ENCODE data around the gene CFAP77. TPM values are rescaled to one million over a fixed set of nuclear protein-coding genes. Genes with fewer than 3 reads are reported as not detected.

CFAP77 gene
- total and polyA plus RNA-seq, 10 of the 15 experiments (the other 5 are each of a cell fraction or from before 2014, with no cell fraction given), result 0.33 TPM; not detected in 9

- in situ Hi-C loops (cut with MboI) (no loop called here), intact Hi-C loops (cut with micrococcal nuclease; ENCODE audit: unreplicated experiment) (no loop called here)
- ATAC-seq, result no peak
- SMC1A ChIA-PET (ENCODE audit: uncharacterized antibody, unreplicated experiment), result no interaction called here
- RAD21 ChIA-PET (ENCODE audit: unreplicated experiment), result no interaction called here
- H3K4me2 ChIP-seq (ENCODE audit: control insufficient read depth, insufficient read depth), result no peak overlapping the region
- no peak overlapping the region for H3K9ac ChIP-seq (ENCODE audit: control insufficient read depth, insufficient read depth, low read length)
- no peaks in the 10 kb centered on the region for H3K36me3 ChIP-seq (ENCODE audit: control insufficient read depth in 2 of 2, insufficient read depth in 2 of 2, low read length in 1 of 2)
- no peak overlapping the region for H2AFZ ChIP-seq (ENCODE audit: control insufficient read depth, low read depth, low read length)
- no peaks in the 10 kb centered on the region for H3K9me3 ChIP-seq (replicated peaks; ENCODE audit: control insufficient read depth, insufficient read depth, low read length)
- no peaks in the 10 kb centered on the region for H4K20me1 ChIP-seq (ENCODE audit: control insufficient read depth, insufficient read depth)
- H3K27ac ChIP-seq (ENCODE audit: control insufficient read depth, insufficient read depth), result no peak overlapping the region
- H3K4me1 ChIP-seq (ENCODE audit: control insufficient read depth, insufficient read depth, low read length), result no peaks in the 10 kb centered on the region
- H3K4me3 ChIP-seq, result no peak overlapping the region
- BruUV-seq (replicated peaks), result no TSS peak
- peaks cover 0 to 3% of the 10 kb centered on the region in 2 experiments; a peak in 3 of 4 replicates for H3K27me3 ChIP-seq (replicated peaks in 1 of 2; ENCODE audit: control insufficient read depth in 2 of 2, insufficient read depth in 2 of 2, low read length in 1 of 2)
- POLR2A ChIA-PET, result no interaction called here
- DNase-seq (ENCODE audit: low read depth, low spot score), result no peak
- H3K79me2 ChIP-seq (ENCODE audit: control insufficient read depth, insufficient read depth, low read length), result no peaks in the 10 kb centered on the region
- no peak for FAIRE-seq
- WGBS (ENCODE audit: insufficient coverage, insufficient replicate concordance, low lambda C conversion rate, missing lambda C conversion rate), result 41% methylated on average over 7 of the region's 7 CpGs
- CTCF ChIA-PET, result no interaction called here
- no peak for TF ChIP-seq SREBF1 (IDR thresholded peaks at IDR 0.05; ENCODE audit: low read length)
- no peak for TF ChIP-seq CHD2 (IDR thresholded peaks at IDR 0.05; ENCODE audit: borderline replicate concordance, low read depth, low read length)
- no peak for TF ChIP-seq SUPT20H (IDR thresholded peaks at IDR 0.05; ENCODE audit: borderline replicate concordance, control insufficient read depth, low read depth, low read length)
- TF ChIP-seq ATF2 (IDR thresholded peaks at IDR 0.05; ENCODE audit: low read length), result no peak
- no peak for TF ChIP-seq CREM (IDR thresholded peaks at IDR 0.05; ENCODE audit: low read depth)
- TF ChIP-seq HSF1 (IDR thresholded peaks at IDR 0.05; ENCODE audit: low read depth, low read length), result no peak
- TF ChIP-seq IKZF2 (IDR thresholded peaks at IDR 0.05), result no peak
- TF ChIP-seq NFIC (IDR thresholded peaks at IDR 0.05; ENCODE audit: low read depth, low read length), result no peak
- no peak for TF ChIP-seq JUND (IDR thresholded peaks at IDR 0.05; ENCODE audit: low read depth, low read length)
- no peak for TF ChIP-seq NFYA (IDR thresholded peaks at IDR 0.05; ENCODE audit: borderline replicate concordance, low read depth, low read length)
- TF ChIP-seq SIX5 (IDR thresholded peaks at IDR 0.05; ENCODE audit: low read depth, low read length, severe bottlenecking), result no peak
- no peak for TF ChIP-seq WRNIP1 (IDR thresholded peaks at IDR 0.05; ENCODE audit: borderline replicate concordance, low read depth, low read length)
These were observed 137.0 kb downstream of the CFAP77 start for GRCh38 chr9:132547052-132547431.
